GM19043 (cell line): ENCODE data around the gene TSPEAR.
"Not testable (repeated sequence)": the region's sequence is repeated elsewhere in the genome, so short reads cannot be mapped to it uniquely, and the experiment has no call there.

Experiments
- ATAC-seq: cut with Tn5 transposase; IDR thresholded peaks from one replicate; pipeline ENCODE4 v1.9.1; 2021; ENCODE audit warnings: low read depth; ENCODE audit not compliant: unreplicated experiment

The TSPEAR gene

GRCh38 chr21:44614961-44615391, 96.4 kb downstream of the TSPEAR start:
- no peak for ATAC-seq

- ATAC-seq = no peak
Observed at GRCh38 chr21:44614161-44614631, 97.2 kb downstream of the TSPEAR start.

- no peak for ATAC-seq
Observed at GRCh38 chr21:44613386-44614155, 97.8 kb downstream of the TSPEAR start.

- ATAC-seq = no peak
Observed at GRCh38 chr21:44612669-44613229, 98.6 kb downstream of the TSPEAR start.

- no peak for ATAC-seq
Observed at GRCh38 chr21:44612029-44612486, 99.3 kb downstream of the TSPEAR start, which contains the start of gene KRTAP10-8. KRTAP10-8 (plus strand) TSS chr21:44612079; CDS start chr21:44612101, 22 bp downstream.

- no peak for ATAC-seq
Observed at GRCh38 chr21:44611551-44611950, 99.8 kb downstream of the TSPEAR start.

- not testable (repeated sequence) for ATAC-seq
Observed at GRCh38 chr21:44610157-44610843, 101.1 kb downstream of the TSPEAR start.

GRCh38 chr21:44609193-44609592, 102.2 kb downstream of the TSPEAR start:
- ATAC-seq = no peak

GRCh38 chr21:44606495-44606894, 104.9 kb downstream of the TSPEAR start:
- no peak for ATAC-seq

GRCh38 chr21:44603911-44604310, 107.5 kb downstream of the TSPEAR start:
- ATAC-seq = no peak

GRCh38 chr21:44603109-44603875, 108.1 kb downstream of the TSPEAR start:
- no peak for ATAC-seq

GRCh38 chr21:44602463-44602850, 108.9 kb downstream of the TSPEAR start:
- no peak for ATAC-seq

- ATAC-seq = no peak
Observed at GRCh38 chr21:44601596-44602462, 109.5 kb downstream of the TSPEAR start.

GRCh38 chr21:44601091-44601490, 110.3 kb downstream of the TSPEAR start:
- not testable (repeated sequence) for ATAC-seq

GRCh38 chr21:44600118-44600978, 111.0 kb downstream of the TSPEAR start, which contains the start of gene KRTAP10-7:
KRTAP10-7 (plus strand) TSS chr21:44600597; CDS start chr21:44600622, 25 bp downstream.
- ATAC-seq = not testable (repeated sequence)

GRCh38 chr21:44599264-44600029, 111.9 kb downstream of the TSPEAR start:
- ATAC-seq = no peak

GRCh38 chr21:44598061-44598460, 113.3 kb downstream of the TSPEAR start:
- no peak for ATAC-seq
